ENCODE measurements around the gene ASTN2.

- no peak for TF ChIP-seq POLR2A (IDR thresholded peaks at IDR 0.05)
- TF ChIP-seq, protein P1, sequence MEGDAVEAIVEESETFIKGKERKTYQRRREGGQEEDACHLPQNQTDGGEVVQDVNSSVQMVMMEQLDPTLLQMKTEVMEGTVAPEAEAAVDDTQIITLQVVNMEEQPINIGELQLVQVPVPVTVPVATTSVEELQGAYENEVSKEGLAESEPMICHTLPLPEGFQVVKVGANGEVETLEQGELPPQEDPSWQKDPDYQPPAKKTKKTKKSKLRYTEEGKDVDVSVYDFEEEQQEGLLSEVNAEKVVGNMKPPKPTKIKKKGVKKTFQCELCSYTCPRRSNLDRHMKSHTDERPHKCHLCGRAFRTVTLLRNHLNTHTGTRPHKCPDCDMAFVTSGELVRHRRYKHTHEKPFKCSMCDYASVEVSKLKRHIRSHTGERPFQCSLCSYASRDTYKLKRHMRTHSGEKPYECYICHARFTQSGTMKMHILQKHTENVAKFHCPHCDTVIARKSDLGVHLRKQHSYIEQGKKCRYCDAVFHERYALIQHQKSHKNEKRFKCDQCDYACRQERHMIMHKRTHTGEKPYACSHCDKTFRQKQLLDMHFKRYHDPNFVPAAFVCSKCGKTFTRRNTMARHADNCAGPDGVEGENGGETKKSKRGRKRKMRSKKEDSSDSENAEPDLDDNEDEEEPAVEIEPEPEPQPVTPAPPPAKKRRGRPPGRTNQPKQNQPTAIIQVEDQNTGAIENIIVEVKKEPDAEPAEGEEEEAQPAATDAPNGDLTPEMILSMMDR (IDR thresholded peaks at IDR 0.05) = no peak
These were observed 722.2 kb downstream of the ASTN2 start for GRCh38 chr9:116692616-116693015.

Measured in right lobe of liver (tissue), 4 donors.